GM12892 (cell line): Measurements from ENCODE around the gene PLPP1.

Experiments
- POLR2A ChIP-seq: IDR thresholded peaks from 2 replicates; pipeline ENCODE4 v1.6.1; 2011; ENCODE audit warnings: low read depth, low read length, control low read depth
- POLR2AphosphoS5 ChIP-seq: IDR thresholded peaks from 2 replicates; pipeline ENCODE4 v1.6.1; 2011; ENCODE audit warnings: low read depth, low read length, control low read depth

DNA sequence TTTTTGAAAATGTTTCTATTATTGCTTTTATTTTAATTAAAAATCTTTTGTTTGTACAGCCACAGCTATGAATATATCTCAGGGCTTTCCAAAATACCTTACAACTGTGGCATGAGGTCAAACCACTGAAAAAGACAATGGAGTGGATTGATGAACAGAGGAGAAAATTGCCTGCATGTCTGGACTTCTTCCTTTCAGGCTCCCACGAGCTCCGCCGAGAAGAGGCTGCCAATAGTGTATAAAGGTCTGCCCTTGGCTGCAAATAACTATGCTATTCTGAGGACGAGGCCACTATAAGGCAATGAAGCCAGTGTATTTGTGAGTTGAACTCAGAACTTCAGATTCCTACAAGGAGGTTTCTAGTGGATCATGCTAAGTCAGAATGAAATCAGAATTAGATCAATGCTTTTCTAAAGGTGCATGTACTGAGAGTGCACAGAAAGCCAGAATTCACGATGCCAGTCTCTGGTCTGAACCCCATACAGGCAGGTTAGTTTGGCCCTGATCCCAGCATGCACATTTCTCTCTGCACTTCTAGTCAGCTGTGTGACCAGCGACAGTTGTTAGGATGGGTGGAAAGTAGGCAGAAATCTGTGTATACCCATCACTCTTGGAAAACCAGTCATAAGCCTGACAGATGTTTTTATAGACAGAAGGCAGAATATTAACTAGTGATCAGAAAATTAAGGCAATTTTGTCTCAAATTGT is 42.7 kb upstream of the PLPP1 start:
- TF ChIP-seq POLR2AphosphoS5 (no peak), POLR2A (no peak)
